ENCODE data around the gene VKORC1. TPM values are rescaled to one million over a fixed set of nuclear protein-coding genes. Genes with fewer than 3 reads are reported as not detected.
A peak's percentile ranks its signal among the peaks of the same experiment; 100 is the strongest.

The VKORC1 gene
- total RNA-seq, 1 donor from 2014 or later = 56.2 TPM

GRCh38 chr16:31134625-31135534 is 40.3 kb upstream of the VKORC1 start:
- peaks cover 8% of the 10 kb centered on the region for H3K36me3 Mint-ChIP-seq (ENCODE audit: low read depth)

DNA sequence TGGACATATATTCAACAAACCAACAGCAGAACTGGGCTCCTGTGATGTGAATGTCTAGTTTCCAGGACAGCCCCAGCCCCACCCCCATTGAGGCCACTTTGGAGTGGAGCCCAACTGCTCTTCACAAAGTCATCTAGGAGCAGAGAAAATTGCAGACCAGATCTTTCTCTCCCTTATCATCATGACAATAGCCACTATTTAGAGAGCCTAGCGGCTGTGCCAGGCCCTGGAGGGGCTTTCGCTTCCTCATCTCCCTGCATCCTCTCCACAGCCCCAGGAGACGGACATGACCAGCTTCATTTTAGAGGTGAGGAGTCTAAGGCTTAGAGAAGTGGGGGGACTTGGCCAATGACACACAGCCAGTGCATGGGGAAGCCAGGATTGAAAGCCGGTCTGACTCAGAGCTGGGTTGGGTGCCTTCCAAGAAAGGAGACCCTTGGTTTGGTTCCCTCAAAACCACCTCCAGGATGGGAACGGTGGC is 39.5 kb upstream of the VKORC1 start:
- Mint-ChIP-seq H3K4me3 (no peak overlapping the region), H3K9me3 (no peaks in the 10 kb centered on the region), H3K36me3 (ENCODE audit: low read depth) (peaks cover 8% of the 10 kb centered on the region), H3K27ac (no peak overlapping the region), H3K27me3 (no peaks in the 10 kb centered on the region), H3K4me1 (no peaks in the 10 kb centered on the region)
- no peak for DNase-seq
- intact Hi-C loops (cut with micrococcal nuclease) = no loop called here

More at GRCh38 chr16:31134625-31135534, 40.3 kb upstream of the VKORC1 start:
- no peak overlapping the region for H3K4me3 Mint-ChIP-seq
- no peak for DNase-seq
- H3K9me3 Mint-ChIP-seq = no peaks in the 10 kb centered on the region
- intact Hi-C loops (cut with micrococcal nuclease) = no loop called here
- H3K27ac Mint-ChIP-seq = no peak overlapping the region
- H3K27me3 Mint-ChIP-seq = no peaks in the 10 kb centered on the region
- no peaks in the 10 kb centered on the region for H3K4me1 Mint-ChIP-seq

DNA sequence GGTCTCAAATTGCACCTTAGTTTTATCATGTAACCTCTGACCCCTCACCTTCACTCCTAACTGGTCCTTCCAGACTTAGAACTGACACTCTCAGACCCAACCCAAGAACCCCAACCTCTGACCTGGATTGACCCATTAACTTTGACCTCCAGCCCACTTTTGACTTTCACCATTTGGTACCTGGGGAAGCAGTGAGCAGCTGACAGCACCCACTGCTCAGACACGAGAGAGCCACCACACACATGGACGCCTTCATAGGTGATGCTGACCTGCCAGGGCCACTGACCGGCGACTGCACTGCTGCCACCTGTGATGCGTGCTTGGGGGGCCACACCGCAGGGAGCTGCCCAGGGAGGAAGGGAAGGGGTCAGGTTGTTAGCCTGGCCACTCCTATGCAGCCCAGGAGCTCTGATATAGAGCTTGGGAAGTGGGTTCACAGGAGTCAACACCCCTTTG is 38.5 kb upstream of the VKORC1 start:
- DNase-seq = no peak
- Mint-ChIP-seq H3K9me3 (no peaks in the 10 kb centered on the region), H3K27ac (no peak overlapping the region), H3K36me3 (ENCODE audit: low read depth) (peaks cover 15% of the 10 kb centered on the region), H3K4me1 (peaks cover 2% of the 10 kb centered on the region), H3K27me3 (no peaks in the 10 kb centered on the region), H3K4me3 (no peak overlapping the region)
- intact Hi-C loops (cut with micrococcal nuclease) = no loop called here

DNA sequence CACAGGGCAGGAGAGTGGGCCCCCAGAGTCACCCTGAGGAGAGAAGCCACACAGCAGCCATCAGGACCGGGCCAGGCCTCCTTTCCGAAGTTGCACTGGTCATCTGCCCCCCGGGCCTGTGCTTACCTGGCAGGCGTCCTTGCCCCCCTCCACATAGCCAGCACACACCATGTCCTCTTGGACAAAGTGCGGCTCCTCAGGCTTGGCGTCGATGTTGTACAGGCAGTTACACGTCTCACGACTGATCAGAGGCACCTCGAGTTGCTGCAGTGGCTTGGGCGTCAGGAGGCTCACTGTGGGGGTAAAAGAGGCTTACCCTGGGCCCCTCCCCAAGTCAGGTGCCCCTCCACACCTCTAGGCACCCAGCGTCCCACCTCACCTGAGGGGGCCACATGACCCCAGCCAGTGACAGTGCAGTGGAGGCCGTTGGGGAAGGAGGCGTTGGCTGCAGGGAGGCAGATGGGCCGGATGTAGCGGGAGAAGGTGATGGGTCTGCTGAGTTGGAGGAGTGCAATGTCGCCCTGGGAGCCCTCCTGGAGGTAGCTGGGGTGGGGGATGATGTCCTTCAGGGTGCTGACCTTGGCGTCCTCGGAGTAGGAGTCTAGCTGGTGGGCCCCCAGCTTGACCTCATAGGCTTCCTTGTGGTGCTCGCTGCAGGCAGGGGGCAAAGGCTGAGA is 37.8 kb upstream of the VKORC1 start:
- Mint-ChIP-seq H3K9me3 (no peaks in the 10 kb centered on the region), H3K36me3 (ENCODE audit: low read depth) (peaks cover 20% of the 10 kb centered on the region), H3K27ac (no peak overlapping the region), H3K27me3 (no peaks in the 10 kb centered on the region), H3K4me1 (peaks cover 6% of the 10 kb centered on the region), H3K4me3 (no peak overlapping the region)
- no peak for DNase-seq
- intact Hi-C loops (cut with micrococcal nuclease) = no loop called here

- no peak overlapping the region for H3K4me3 Mint-ChIP-seq
- H3K27ac Mint-ChIP-seq = no peak overlapping the region
- intact Hi-C loops (cut with micrococcal nuclease) = no loop called here
- no peak for DNase-seq
- no peaks in the 10 kb centered on the region for H3K27me3 Mint-ChIP-seq
- no peaks in the 10 kb centered on the region for H3K9me3 Mint-ChIP-seq
- peaks cover 20% of the 10 kb centered on the region for H3K36me3 Mint-ChIP-seq (ENCODE audit: low read depth)
- H3K4me1 Mint-ChIP-seq = peaks cover 6% of the 10 kb centered on the region
Measured at GRCh38 chr16:31131841-31132271, 37.3 kb upstream of the VKORC1 start.

DNA sequence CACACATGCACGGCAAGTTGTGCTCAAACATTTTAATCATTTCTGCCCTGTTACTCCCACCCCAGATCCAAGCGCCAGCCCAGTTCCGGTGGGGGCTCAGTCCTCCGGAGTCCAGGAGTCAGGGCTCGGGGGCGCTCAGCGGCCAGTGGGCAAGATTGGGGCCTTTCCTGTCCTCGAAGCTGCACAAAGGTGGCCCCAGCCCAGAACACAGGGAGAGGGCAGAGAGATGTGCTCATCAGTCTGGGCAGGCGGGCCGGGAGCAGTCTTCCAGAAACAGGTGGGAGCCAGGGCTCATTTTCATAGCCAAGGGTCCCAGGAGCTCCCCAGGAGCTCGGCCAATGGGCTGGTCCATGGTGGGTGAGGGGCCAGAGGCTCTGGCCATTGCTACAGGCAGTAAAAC is 36.8 kb upstream of the VKORC1 start:
- no peaks in the 10 kb centered on the region for H3K9me3 Mint-ChIP-seq

DNA sequence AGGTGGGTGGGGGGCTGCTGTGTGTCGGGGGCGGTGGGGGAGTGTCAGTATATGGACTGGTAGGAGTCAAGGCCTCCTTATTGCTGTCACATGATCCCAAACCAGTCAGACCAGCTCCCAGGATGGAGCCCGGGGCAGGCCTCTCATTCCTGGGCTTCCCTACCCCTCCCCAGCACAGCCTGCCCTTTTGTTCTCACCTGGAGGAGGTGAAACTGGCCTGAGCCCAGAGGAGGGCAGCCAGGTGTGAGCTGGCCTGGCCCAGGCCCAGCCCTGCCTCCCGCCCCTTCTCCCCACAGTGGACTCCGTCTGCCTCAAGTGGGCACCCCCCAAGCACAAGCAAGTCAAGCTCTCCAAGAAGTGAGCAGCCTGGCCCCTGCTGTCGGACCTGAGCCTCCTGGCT is 36.3 kb upstream of the VKORC1 start:
- H3K4me1 Mint-ChIP-seq = peaks cover 6% of the 10 kb centered on the region

More for the DNA sequence above, 36.8 kb upstream of the VKORC1 start:
- Mint-ChIP-seq H3K36me3 (ENCODE audit: low read depth) (peaks cover 21% of the 10 kb centered on the region), H3K27me3 (no peaks in the 10 kb centered on the region), H3K27ac (no peak overlapping the region), H3K4me3 (no peak overlapping the region), H3K4me1 (peaks cover 6% of the 10 kb centered on the region)
- intact Hi-C loops (cut with micrococcal nuclease) = no loop called here
- no peak for DNase-seq

GRCh38 chr16:31130336-31130891 is 35.8 kb upstream of the VKORC1 start:
- peaks cover 6% of the 10 kb centered on the region for H3K4me1 Mint-ChIP-seq
- intact Hi-C loops (cut with micrococcal nuclease) = no loop called here
- H3K27ac Mint-ChIP-seq = no peak overlapping the region
- no peaks in the 10 kb centered on the region for H3K9me3 Mint-ChIP-seq
- no peaks in the 10 kb centered on the region for H3K27me3 Mint-ChIP-seq
- H3K4me3 Mint-ChIP-seq = no peak overlapping the region
- H3K36me3 Mint-ChIP-seq (ENCODE audit: low read depth) = peaks cover 30% of the 10 kb centered on the region
- no peak for DNase-seq

More for the DNA sequence above, 36.3 kb upstream of the VKORC1 start:
- intact Hi-C loops (cut with micrococcal nuclease) = no loop called here
- H3K9me3 Mint-ChIP-seq = no peaks in the 10 kb centered on the region
- H3K27me3 Mint-ChIP-seq = no peaks in the 10 kb centered on the region
- no peak for DNase-seq
- peaks cover 26% of the 10 kb centered on the region for H3K36me3 Mint-ChIP-seq (ENCODE audit: low read depth)
- no peak overlapping the region for H3K27ac Mint-ChIP-seq
- H3K4me3 Mint-ChIP-seq = no peak overlapping the region

DNA sequence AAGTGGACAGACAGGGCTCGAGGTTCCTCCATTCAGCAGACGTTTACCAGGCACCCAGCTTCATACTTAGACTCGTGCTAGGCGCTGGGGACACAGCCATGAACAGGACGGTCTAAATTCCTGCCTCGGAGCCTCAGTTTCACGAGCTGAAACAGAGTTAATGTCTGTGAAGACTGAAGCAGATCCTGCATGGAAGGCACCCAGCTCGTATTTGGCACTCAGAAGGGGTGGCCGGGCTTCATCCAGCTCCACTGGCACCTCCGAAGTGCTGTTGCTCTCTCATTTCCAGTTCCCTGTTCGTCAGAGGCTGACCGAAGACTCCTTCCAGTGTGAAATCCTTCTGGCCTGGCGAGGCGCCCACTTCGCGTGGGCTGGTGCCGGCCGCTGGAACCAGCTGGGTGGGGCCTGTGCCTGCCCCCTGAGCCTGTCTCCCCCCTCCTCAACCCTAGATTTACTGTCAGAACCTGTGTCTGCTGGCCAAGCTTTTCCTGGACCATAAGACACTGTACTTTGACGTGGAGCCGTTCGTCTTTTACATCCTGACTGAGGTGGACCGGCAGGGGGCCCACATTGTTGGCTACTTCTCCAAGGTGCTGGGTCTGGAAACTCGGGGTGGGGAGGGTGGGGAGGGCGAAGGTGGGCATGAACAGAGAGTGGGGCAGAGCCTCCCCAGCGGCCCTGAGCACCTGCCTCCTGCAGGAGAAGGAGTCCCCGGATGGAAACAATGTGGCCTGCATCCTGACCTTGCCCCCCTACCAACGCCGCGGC is 35.2 kb upstream of the VKORC1 start:
- no peaks in the 10 kb centered on the region for H3K27me3 Mint-ChIP-seq
- peaks cover 6% of the 10 kb centered on the region for H3K4me1 Mint-ChIP-seq
- no peak for DNase-seq
- H3K9me3 Mint-ChIP-seq = no peaks in the 10 kb centered on the region
- no peak overlapping the region for H3K27ac Mint-ChIP-seq
- intact Hi-C loops (cut with micrococcal nuclease) = no loop called here
- peaks cover 32% of the 10 kb centered on the region for H3K36me3 Mint-ChIP-seq (ENCODE audit: low read depth)
- H3K4me3 Mint-ChIP-seq = no peak overlapping the region

DNA sequence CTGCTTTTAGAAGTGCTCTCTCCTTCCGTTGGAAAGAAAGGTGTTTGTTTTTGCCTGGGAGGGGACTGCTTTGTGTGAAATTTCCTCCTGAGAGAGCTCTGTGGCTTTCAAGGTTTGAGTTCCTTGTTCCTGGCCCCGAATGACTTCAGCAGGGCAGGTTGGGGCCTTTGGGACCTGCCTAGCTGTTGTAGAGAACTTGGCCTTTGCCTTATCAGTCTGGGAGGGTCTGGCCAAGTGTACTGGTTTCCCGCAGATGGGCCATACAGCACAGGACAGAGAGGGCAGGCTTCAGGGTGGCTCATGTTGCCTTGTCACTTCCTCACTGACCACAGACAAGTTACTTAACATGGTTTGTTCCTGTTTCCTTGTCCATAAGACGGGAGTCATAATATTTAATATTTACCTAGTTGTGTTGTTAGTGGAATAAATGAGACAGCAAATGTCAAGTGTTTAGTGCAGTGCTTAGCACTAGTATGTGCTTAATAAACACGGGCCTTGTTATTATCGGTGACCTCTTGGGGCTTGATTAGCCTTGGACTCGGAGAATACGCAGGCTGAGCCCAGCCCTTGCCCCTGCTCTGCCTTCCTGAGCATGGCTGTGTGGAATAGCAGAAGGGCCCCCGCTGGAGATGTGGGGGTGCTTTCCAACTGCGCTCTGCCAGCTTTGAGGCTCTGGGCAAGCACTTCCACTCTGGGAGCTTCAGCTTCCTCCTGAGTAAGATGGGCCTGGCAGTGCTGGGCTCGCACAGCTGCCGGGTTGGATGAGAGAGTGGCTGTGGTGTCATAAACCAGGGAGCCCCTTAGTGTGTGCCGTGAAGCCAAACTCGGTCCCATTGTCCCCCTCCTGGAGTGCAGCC is 34.3 kb upstream of the VKORC1 start:
- intact Hi-C loops (cut with micrococcal nuclease) = no loop called here

GRCh38 chr16:31127182-31127581 is 32.6 kb upstream of the VKORC1 start:
- no peaks in the 10 kb centered on the region for H3K9me3 Mint-ChIP-seq
- intact Hi-C loops (cut with micrococcal nuclease) = no loop called here
- DNase-seq = no peak
- peaks cover 40% of the 10 kb centered on the region for H3K36me3 Mint-ChIP-seq (ENCODE audit: low read depth)
- H3K4me1 Mint-ChIP-seq = peaks cover 6% of the 10 kb centered on the region
- no peak overlapping the region for H3K4me3 Mint-ChIP-seq
- H3K27ac Mint-ChIP-seq = no peak overlapping the region
- no peaks in the 10 kb centered on the region for H3K27me3 Mint-ChIP-seq

More for the DNA sequence above, 34.3 kb upstream of the VKORC1 start:
- H3K9me3 Mint-ChIP-seq = no peaks in the 10 kb centered on the region
- H3K36me3 Mint-ChIP-seq (ENCODE audit: low read depth) = peaks cover 36% of the 10 kb centered on the region
- H3K27ac Mint-ChIP-seq = peak overlapping the region; percentile 69
- H3K4me3 Mint-ChIP-seq = no peak overlapping the region
- H3K4me1 Mint-ChIP-seq = peaks cover 6% of the 10 kb centered on the region
- no peak for DNase-seq
- H3K27me3 Mint-ChIP-seq = no peaks in the 10 kb centered on the region

- H3K27me3 Mint-ChIP-seq = no peaks in the 10 kb centered on the region
- H3K4me3 Mint-ChIP-seq = no peak overlapping the region
- no peaks in the 10 kb centered on the region for H3K9me3 Mint-ChIP-seq
- peaks cover 6% of the 10 kb centered on the region for H3K4me1 Mint-ChIP-seq
- peaks cover 46% of the 10 kb centered on the region for H3K36me3 Mint-ChIP-seq (ENCODE audit: low read depth)
- no peak for DNase-seq
- H3K27ac Mint-ChIP-seq = no peak overlapping the region
- intact Hi-C loops (cut with micrococcal nuclease) = no loop called here
Measured at GRCh38 chr16:31125844-31126243, 31.2 kb upstream of the VKORC1 start.

DNA sequence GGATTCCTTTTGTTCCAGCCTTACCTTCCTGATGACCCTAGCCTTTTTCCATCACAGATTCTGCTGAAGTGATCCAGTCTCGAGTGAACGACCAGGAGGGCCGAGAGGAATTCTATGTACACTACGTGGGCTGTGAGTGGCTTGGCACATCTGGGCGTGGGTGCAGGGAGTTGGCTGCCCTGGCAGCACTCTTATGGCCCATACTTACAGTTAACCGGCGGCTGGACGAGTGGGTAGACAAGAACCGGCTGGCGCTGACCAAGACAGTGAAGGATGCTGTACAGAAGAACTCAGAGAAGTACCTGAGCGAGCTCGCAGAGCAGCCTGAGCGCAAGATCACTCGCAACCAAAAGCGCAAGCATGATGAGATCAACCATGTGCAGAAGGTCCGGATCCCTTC is 25.5 kb upstream of the VKORC1 start:
- no peak for DNase-seq
- Mint-ChIP-seq H3K27ac (no peak overlapping the region), H3K27me3 (no peaks in the 10 kb centered on the region), H3K9me3 (no peaks in the 10 kb centered on the region), H3K4me1 (peaks cover 8% of the 10 kb centered on the region), H3K36me3 (ENCODE audit: low read depth) (peaks cover 35% of the 10 kb centered on the region), H3K4me3 (no peak overlapping the region)
- intact Hi-C loops (cut with micrococcal nuclease) = no loop called here

Measured in activated CD4-positive, alpha-beta T cell treated with anti-CD3 and anti-CD28 coated beads, Interleukin-2, amount 10 ng/mL, durations not matched to agents 24 days and 14 days (primary cell).